DMS53 treated with DMSO at 0.1 percent for 48 hours (cell line): ENCODE results near the gene PPFIBP1.

ENCODE experiments used
- DNase-seq: peaks from one replicate; lab custom pipeline; 2025; ENCODE audit not compliant: unreplicated experiment; lab: John Stamatoyannopoulos, UW

The PPFIBP1 gene

DNA sequence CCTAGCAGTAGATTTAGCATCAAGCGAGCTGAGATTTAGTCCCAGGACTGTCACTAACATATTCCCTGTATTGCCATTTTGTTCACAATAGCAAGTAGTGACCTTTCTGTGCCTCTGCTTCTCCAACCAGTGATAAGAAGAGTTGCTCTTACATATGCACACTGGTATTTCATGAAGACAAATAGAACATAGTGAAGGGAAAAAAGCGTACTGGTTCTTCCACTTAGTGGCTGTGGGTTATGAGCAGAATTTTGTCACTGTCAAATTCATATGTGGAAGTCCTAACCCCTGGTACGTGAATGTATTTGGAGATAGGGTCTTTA is 12.3 kb upstream of the PPFIBP1 start:
- DNase-seq = no peak

DNA sequence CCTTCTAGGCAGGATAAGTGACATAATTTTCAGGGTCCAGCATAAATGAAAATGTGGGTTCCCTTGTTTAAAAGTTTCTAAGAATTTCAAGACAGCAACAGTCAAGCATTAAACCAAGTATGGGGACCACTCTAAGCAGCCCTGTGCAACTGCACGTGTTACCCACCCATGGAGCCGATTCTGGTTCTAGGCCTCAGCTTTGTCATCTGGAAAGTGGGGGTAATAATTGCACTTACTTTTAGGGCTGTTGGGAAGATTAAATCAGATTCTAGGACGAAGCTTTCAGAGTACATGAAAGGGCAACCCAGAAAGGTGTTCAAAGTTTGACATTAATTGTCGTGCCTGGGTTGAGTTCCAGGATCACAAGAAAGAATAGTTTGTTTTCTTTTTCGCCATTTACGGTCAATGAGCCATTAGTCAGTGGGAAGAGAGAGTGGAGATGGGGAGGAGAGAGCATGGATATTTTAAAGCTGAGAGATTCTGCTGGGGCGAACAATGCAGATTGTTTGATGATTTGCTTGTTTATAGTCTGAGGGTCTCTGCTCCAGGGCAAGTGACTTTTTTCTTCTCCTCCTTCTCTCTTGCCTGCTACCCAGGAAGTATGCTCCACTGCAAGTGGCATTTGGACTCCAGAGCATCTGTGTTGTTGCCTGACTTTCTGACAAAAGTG is 10.7 kb upstream of the PPFIBP1 start:
- no peak for DNase-seq

DNA sequence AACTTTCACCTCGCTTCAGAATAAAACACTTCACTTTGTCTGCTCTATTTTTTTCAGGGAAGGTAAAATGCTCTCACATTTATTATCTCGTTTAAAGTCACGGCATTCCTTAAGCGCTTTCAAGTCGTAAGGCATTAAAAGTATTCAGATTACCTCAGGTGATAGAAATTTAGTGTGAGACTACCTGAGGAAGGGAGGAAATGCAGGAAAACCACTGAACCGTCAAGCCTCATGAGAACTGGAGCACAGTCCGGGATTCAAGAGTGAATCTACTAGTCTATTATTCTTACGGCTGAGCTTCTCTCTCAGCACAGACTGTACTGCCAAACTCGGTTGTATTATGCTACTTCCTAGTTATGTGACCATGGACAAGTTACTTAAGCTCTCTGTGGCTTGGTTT is 8.3 kb upstream of the PPFIBP1 start:
- no peak for DNase-seq

DNA sequence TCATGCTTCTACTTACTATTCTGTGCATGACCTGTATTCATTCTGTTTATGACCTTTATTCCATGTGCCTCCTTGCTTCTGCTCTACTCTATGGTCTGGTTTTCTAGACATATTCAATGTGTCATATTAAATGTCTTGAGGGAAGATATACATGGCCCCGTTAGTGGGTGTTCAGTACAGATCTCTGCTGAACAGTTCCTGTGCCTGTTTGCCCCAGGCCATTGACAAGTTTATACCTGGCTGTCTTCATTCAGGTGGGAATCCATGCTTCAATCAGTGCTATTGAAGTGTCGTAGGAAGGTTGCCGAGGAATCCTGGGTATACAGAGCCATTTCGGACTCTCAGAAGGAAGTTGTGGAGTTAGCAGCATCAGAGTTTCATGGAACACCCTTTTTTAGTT is 7.4 kb upstream of the PPFIBP1 start:
- no peak for DNase-seq

DNA sequence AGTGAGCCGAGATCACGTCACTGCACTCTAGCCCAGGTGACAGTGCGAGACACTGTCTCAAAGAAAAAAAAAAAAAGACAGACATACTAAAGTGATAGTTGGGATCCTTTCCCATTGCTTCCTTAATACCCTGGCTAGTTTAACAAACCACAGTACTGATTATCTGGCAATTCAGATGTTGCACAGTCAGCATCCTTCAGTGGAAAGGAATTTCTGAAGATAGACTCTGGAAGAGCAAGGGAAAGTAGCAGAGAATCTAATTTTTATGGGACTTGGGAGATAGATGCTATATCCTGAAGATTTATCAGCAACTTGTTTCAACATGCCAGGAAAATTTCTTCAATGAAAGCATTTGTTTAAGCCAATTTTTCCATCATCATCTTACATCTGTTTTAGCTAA is 6.5 kb upstream of the PPFIBP1 start:
- no peak for DNase-seq

DNA sequence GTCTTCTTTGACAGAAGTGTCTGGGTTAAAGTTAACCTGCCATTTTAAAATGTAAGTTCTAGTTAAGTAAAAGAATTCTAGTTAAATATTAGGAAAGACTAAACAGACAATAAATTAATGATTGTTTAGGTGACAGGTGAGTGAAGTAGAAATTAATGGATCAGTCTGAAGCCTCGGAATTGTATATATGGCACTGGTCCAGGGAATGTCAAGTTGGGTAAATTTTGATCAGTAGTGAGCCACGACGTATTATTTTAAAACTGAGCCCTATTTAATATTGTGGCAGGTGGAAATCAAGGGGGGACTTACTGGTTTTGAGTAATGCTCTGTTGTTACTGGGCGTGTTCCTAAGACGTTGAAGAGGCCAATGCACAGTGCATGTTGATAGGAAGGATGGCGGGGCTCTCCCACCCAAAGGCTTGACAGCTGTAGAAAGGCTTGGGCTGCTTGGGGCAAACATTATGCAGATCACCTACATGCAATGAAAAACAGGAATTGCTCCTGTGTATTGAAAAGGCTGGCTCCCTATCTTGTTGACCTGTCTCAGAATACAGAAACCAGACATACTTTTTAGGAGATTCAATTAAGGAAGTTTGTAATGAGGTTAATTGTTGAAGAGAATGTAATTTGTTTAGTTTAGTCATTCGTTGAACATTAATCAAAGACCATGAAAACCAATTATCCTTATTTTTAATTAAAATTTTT is 5.9 kb upstream of the PPFIBP1 start:
- DNase-seq = no peak

DNA sequence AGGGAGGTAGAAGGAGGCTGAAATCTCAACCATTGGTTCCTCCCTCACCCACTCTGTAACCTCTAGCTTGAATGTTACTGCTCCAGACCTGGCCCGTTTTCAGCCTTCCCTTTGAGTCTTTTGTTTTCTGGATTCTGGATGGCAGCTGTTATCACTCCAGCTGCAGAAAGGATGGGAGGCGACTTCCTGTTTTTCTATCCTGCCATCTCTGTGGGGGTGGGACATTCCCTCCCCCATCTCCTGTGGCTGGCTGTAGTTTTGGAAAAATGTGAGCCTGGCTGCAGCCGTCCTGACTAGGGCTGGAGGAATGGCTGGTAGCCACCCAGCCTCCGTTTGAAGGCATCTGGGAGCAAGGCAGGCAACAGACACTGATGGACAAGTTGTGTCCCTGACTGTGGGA is 2.9 kb upstream of the PPFIBP1 start:
- DNase-seq = peak; percentile 26

DNA sequence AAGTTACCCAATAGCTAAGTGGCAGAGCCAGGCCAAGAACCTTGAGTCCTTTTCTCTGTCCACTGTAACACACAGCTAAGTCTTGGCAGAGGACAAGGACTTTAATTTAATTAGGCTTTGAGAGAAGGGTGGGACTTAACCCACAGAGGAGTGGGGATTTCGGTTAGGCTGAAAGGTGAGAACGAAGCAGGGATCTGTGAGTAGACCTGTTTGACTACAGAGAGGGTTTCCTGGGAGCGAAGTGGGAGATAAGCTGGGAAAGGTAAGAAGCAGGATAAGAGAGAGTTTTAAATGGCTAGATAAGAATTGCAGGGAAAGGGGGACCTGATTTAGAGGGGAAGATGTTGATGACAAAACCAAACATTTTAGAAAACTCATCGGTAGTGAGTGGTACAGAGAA is 2.0 kb upstream of the PPFIBP1 start:
- DNase-seq = no peak

DNA sequence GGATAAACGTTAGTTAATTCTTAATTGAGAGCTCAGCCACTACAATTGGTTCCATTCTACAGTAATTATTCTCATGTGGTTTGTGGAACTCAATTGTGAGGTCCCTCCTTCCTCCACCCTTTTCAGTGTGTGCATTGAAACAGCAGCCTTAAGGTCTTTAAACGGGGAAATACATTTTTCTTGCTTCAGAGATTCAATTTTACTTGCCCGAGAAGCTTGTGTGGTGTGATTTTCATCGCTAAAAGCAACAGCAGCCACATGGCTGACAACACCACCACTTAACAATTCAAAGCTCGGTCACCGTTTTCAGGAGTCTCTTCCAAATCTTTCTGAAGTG is 733 bp upstream of the PPFIBP1 start:
- DNase-seq = no peak

DNA sequence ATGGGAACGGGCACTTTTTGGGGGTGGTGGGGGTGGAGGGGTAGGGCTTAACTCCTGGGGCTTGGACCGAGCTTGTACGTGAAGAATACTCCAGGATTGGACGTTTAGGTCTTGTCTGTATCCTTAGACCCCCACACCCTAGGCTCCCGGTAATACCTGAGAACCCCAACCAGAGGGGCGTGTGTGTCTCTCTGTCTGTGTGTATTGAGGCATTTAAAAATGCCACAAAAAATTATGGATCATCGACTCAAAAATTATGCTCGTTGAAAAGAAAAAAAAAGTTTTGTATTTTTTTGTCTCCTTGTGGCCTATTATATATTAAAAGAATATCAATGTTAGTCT is 459 bp downstream of the PPFIBP1 start:
- peak; percentile 56 for DNase-seq

DNA sequence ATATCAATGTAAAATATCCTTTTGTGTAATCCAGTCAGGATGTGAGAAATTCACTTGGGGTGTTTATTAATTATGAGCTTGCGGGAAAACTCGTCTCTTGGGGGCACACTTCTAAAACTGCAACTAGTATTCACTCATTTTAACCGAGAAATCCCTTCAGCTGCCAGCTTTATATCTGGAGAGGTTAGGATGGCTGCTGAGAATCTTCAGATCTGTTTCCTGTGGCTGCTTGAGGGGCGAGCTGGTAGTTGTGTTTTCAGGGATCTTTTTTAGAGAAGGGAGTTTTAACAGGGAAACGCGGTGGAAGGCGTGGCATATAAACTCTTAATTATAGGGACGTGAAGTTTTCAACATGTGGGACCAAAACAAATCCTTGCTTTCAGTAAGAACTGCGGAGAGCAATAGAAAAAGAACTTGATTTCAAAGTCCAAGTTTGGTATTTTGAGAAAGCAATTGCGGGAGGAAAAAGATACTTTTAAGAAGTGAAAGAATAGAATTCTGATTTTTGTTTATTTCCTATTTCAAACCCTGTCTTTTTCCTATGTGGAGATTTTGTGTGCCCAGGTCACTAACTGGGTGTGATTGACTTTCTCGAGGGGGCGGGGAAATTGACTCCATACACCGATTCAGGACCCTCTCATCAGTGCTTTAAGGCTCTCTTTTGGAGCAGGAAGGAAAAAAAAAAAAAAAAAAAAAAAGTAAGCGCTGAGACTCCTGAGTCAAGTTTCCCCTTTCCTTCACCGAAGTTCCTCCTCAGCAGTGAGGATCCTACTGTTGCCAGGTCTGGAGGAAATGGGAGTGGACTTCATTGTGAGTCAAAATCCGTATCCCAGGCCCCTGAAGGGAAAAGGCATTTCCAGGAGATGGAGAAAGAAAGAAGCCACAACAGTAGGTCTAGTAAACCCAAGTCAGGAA is 1.1 kb downstream of the PPFIBP1 start:
- peak; percentile 40 for DNase-seq

DNA sequence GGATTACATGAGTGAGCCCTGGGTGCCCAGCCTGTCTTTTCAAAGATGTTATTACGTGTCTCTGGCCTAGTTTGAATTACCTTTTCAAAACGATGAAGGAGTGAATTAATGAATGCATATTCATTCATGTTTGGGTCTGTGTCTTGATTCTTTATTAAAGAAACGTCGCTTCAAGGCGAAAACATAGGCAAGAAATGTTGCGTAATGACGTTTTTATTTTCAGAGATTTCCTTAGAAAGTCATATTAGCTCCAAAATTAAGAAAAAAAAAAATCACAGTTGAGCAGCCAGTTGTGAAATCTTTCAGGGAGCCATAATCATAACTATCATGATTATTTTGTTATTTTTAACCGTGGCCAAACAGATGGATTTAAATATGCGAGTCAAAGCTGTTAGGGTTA is 3.5 kb downstream of the PPFIBP1 start:
- DNase-seq = no peak

DNA sequence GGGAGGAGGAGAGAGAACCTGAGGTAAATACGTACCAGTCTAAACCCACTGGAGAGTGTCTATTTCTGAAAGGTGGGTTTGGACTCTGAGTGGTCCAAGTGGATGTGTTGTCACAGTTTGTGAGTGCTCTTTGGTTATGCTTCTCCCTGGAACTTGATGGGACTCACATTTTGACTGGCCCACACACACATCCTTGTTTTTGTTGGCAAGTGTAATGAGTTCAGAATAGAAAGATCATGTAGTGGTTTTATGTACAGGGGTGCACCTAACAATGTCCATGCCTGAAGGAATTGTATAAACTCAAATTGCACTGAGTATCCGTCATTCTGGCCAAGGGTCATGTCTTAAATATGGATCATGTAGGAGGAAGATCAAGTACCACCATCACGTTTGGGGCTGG is 4.8 kb downstream of the PPFIBP1 start:
- DNase-seq = no peak

DNA sequence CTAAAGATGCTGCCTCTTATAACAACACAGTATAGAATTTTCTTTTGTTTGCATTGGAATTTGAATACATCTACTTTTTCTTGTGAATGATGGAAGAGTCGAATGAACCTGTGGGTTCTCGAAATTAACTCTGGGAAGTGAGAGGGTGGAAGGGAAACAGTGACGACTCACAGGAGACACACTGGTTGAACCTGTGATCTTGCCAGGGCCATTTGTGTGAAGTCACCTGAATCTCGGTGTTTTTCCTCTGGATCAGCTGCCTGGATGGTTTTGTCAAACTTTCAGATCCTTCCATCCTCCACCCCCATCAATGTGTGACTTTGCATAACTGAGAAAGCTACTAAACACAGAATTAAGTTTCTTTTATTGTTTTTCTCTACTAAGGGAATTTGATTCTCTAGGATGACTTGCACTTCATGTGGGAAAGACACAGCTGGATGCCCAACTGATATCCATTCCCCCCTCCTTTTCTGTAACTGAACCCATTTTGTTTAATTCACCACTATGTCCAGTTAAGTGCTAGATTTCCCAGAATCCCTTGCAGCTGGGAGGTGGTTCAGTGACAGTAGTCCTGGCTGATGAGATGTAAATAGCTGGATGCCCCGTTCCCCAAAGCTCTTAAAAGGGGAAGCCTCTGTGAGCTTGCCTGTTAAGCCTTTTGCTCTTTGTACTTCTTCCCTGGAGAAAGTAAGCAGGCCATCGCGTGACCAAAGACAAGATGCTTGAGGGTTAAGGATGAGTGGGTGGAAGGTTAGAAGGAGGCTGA is 6.3 kb downstream of the PPFIBP1 start:
- DNase-seq = no peak

DNA sequence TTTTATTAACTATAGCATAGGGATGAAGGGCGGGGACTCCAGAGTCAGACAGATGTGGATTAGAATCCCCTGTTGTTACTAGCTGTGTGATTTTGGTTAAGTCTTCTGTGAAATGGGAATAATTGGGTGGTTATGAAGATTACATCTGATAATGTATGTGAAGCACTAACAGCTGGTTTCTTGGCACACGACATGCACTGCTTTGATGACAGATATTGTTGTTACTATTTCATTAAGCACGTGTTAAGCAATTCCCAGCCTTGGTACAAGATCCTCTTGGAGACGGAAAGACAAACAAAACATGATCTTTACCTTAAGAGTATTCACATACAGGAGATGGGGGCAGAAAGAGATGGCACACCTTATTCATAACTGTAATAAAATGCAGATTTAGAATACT is 7.9 kb downstream of the PPFIBP1 start:
- DNase-seq = no peak

DNA sequence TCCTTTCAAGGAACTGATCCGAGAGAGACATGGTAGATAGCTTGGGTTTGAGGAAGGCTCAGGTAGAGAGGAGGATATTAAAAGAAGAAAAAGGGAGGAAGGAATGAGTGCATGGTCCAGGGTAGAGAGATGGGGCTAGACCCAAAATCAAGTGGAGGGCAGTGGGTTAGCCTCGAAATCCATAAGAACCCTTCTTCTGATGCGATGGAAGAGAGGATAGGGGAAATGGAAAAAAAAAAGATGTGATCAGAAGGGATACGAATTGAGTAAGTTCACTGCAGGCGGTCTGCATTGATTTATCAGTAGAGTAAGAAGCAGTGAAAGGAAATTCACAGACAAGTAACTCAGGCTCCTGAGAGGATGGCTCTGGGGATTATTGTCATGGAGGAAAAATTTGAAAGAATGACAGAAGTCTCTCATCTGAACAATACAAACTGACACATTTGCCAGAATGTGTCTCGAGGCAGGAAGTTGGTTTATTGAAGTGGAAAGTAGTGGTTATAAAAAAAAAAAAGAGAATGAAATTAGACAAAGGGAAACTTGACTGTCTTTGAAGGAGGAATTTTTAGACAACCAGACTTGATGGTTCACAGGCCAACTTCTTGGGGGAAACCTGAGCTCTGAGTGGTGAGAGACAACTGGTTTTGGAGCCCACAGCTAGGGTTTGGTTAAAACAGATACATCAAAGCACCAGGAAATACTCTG is 10.2 kb downstream of the PPFIBP1 start:
- no peak for DNase-seq

DNA sequence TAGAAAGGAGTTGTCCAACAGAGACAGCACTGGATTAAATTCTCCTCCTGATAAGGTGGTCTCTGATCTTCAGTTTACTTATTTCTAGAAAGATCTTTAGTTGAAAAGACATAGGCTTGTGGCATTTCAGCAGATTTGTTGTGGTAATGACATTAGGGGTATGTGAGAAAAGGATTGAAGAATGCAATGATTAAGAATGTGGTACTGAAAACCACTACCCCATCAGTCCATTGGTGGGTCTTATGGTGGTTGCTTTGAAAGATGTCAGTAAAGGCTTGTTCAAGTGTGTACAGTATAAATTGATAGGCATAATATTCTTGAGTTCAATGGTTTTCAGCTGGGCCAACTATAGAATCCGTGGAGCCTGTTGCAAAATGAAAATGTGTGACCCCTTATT is 10.8 kb downstream of the PPFIBP1 start:
- no peak for DNase-seq

DNA sequence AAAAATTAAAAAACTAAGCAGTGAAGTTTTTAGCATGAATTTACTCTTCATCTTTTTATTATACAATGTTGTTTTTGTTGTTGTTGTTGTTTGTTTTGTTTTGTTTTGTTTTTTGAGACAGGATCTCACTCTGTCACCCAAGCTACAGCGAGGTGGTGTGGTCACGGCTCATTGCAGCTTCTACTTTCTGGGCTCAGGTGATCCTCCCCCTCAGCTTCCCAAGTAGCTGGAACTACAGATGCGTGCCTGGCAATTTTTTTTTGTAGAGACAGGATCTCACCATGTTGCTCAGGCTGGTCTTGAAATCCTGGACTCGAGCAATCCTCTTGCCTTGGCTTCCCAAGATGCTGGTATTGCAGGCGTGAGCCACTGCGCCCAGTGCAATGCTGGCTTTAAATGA is 11.3 kb downstream of the PPFIBP1 start:
- no peak for DNase-seq

DNA sequence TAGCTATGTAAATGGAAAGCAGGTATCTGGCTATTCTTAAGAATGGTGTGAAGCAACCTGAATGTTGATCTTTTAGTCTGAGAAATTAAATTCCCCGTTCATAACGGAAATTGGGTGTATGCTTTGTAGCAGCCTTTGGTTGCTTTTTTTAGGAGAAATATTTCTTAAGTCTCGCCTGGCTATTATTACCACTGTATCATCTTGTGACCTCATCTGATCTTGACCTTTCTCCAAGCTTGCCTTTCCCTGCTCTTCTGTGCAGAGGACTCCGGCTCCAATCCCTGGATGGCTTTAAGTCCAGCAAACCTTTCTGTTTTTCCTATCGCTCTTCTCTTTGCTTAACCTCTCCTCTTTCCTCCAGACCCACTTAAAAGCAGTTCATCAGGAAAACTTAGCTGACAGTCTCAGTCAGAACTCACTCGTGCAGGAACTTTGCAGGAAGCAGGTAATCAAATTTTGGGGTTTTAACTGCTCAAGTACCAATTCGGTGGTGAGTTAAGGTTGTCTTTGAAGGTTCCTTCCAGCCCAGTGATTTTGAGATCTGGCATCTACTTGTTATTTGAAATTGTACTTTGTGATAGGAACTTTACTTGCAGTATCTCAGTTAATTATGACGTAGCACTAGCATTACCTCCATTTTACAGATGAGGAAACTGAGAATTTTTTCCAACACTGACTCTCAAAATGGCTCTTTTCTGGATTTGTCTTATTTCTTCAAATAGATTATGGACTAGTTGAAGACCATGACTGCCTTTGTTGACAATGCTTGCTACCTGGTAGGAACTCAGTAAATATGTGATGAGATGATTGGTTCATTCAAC is 14.1 kb downstream of the PPFIBP1 start:
- no peak for DNase-seq

DNA sequence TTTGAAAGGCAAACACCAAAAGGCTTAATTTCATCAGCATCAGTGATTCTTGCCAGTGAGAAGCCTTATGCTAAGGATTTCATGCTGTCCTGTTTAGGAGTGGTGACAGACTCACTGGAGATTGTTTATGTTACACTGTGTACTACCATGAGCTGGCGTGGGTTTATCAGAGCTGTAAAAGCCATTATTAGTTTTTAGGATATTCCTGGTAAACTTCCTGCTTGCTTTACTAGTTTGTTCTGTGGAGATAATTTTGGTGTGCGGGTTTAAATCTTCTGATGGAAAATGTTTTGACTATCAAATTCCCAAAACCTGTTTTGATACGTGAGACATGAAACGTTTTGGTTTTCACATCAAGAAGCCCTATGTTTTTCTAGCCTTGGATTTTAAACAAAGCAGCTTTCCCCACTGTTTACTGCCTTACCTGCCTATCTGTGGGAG is 15.2 kb downstream of the PPFIBP1 start:
- no peak for DNase-seq
